Measurements from ENCODE around the gene TTC27. TPM values are rescaled to one million over a fixed set of nuclear protein-coding genes. Genes with fewer than 3 reads are reported as not detected.
"Not testable (repeated sequence)": the region's sequence is repeated elsewhere in the genome, so short reads cannot be mapped to it uniquely, and the experiment has no call there.

TTC27 gene
- total RNA-seq, 1 experiment from 2014 or later = 25.1 TPM

GRCh38 chr2:32864334-32865111, 236.7 kb downstream of the TTC27 start:
- no peak overlapping the region for H3K4me3 Mint-ChIP-seq
- no peaks in the 10 kb centered on the region for H3K4me1 Mint-ChIP-seq
- CTCF ChIA-PET = no interaction called here
- no peak for TF ChIP-seq ZNF281 (CRISPR knock-in tag; IDR thresholded peaks at IDR 0.05)
- peaks cover 2% of the 10 kb centered on the region; the same call in 1 of the 2 replicates for H3K36me3 Mint-ChIP-seq
- DNase-seq (ENCODE audit: low spot score) = no peak
- H3K27ac Mint-ChIP-seq = no peak overlapping the region
- POLR2A ChIA-PET = no interaction called here
- no peak for ATAC-seq
- no peaks in the 10 kb centered on the region for H3K27me3 Mint-ChIP-seq (ENCODE audit: low read depth)
- no peaks in the 10 kb centered on the region for H3K9me3 Mint-ChIP-seq

- no peak for TF ChIP-seq JAZF1 (CRISPR knock-in tag; IDR thresholded peaks at IDR 0.05)
- no peak for TF ChIP-seq KAT7 (CRISPR knock-in tag; IDR thresholded peaks at IDR 0.05; ENCODE audit: borderline replicate concordance)
- TF ChIP-seq RELA (CRISPR knock-in tag; IDR thresholded peaks at IDR 0.05; ENCODE audit: borderline replicate concordance) = no peak
- no peak for TF ChIP-seq MXD4 (CRISPR knock-in tag; IDR thresholded peaks at IDR 0.05; ENCODE audit: borderline replicate concordance)
- no peak for TF ChIP-seq ZNF219 (CRISPR knock-in tag; IDR thresholded peaks at IDR 0.05; ENCODE audit: borderline replicate concordance)
- TF ChIP-seq GTF2I (CRISPR knock-in tag; conservative IDR thresholded peaks at IDR 0.05) = no peak
- no peak for TF ChIP-seq ZNF512 (CRISPR knock-in tag; IDR thresholded peaks at IDR 0.05; ENCODE audit: borderline replicate concordance)
- TF ChIP-seq ZNF423 (CRISPR knock-in tag; IDR thresholded peaks at IDR 0.05) = no peak
- no peak for TF ChIP-seq SOX15 (CRISPR knock-in tag; IDR thresholded peaks at IDR 0.05)
- no peak for TF ChIP-seq ZNF263 (CRISPR knock-in tag; IDR thresholded peaks at IDR 0.05; ENCODE audit: low read depth)
- TF ChIP-seq CREM (CRISPR knock-in tag; IDR thresholded peaks at IDR 0.05) = no peak
- TF ChIP-seq USF2 (CRISPR knock-in tag; IDR thresholded peaks at IDR 0.05) = no peak
- no peak for TF ChIP-seq ELF4 (CRISPR knock-in tag; IDR thresholded peaks at IDR 0.05; ENCODE audit: low read depth)
- TF ChIP-seq FOXJ3 (CRISPR knock-in tag; IDR thresholded peaks at IDR 0.05; ENCODE audit: borderline replicate concordance) = no peak
- no peak for TF ChIP-seq E2F1 (CRISPR knock-in tag; IDR thresholded peaks at IDR 0.05)
- no peak for TF ChIP-seq TCF7 (CRISPR knock-in tag; IDR thresholded peaks at IDR 0.05; ENCODE audit: low read depth)
- TF ChIP-seq NR3C1 (CRISPR knock-in tag; conservative IDR thresholded peaks at IDR 0.05; ENCODE audit: low read depth) = no peak
- TF ChIP-seq ZBTB43 (CRISPR knock-in tag; IDR thresholded peaks at IDR 0.05) = no peak
- peaks cover 2% of the 10 kb centered on the region; the same call in 1 of the 2 replicates for H3K36me3 Mint-ChIP-seq
- no peaks in the 10 kb centered on the region for H3K9me3 Mint-ChIP-seq
- no peaks in the 10 kb centered on the region for H3K27me3 Mint-ChIP-seq (ENCODE audit: low read depth)
- ATAC-seq (no peak), DNase-seq (ENCODE audit: low spot score) (no peak)
- CTCF ChIA-PET = no interaction called here
- POLR2A ChIA-PET = no interaction called here
- no peak overlapping the region for H3K4me3 Mint-ChIP-seq
- no peak overlapping the region for H3K27ac Mint-ChIP-seq
- H3K4me1 Mint-ChIP-seq = no peaks in the 10 kb centered on the region
Measured at GRCh38 chr2:32865399-32866068, 237.7 kb downstream of the TTC27 start.

- H3K36me3 Mint-ChIP-seq; ATAC-seq; H3K4me1 Mint-ChIP-seq; DNase-seq (ENCODE audit: low spot score); H3K4me3 Mint-ChIP-seq; CTCF ChIA-PET; POLR2A ChIA-PET; H3K9me3 Mint-ChIP-seq; H3K27me3 Mint-ChIP-seq (ENCODE audit: low read depth); H3K27ac Mint-ChIP-seq: not testable (repeated sequence)
Measured at GRCh38 chr2:32866462-32866861, 238.6 kb downstream of the TTC27 start.

All from WTC11 (cell line).